IgD-negative memory B cell (primary cell): Measurements from ENCODE around the gene PLAAT5. TPM values are rescaled to one million over a fixed set of nuclear protein-coding genes. Genes with fewer than 3 reads are reported as not detected.

Source experiments
- H3K27ac Mint-ChIP-seq, 3 donors: one replicate each; pipeline ENCODE4 v1.8.0; 2020 to 2022; ENCODE audit warnings: mild to moderate bottlenecking in 3 of 3, mixed read lengths in 3 of 3, moderate library complexity in 1 of 3
- H3K27me3 Mint-ChIP-seq: one replicate; pipeline ENCODE4 v1.8.0; 2021; ENCODE audit warnings: mixed read lengths
- H3K36me3 Mint-ChIP-seq: one replicate; pipeline ENCODE4 v1.8.0; 2020; ENCODE audit warnings: mild to moderate bottlenecking, mixed read lengths
- H3K4me1 Mint-ChIP-seq, 3 donors: one replicate each; pipeline ENCODE4 v1.8.0; 2020 to 2022; ENCODE audit warnings: mixed read lengths in 3 of 3, mild to moderate bottlenecking in 1 of 3
- H3K4me3 Mint-ChIP-seq, 4 donors: one replicate each; pipeline ENCODE4 v1.8.0; 2020 to 2022; ENCODE audit warnings: mild to moderate bottlenecking in 4 of 4, mixed read lengths in 4 of 4, moderate library complexity in 3 of 4
- H3K9me3 Mint-ChIP-seq, 3 donors: one replicate each; pipeline ENCODE4 v1.8.0; 2020 to 2021; ENCODE audit warnings: mixed read lengths in 3 of 3, mild to moderate bottlenecking in 1 of 3
- polyA plus RNA-seq: library from polyadenylated mRNA; unstranded; fragments of 300-500 nt; fragmentation: Illumina TruSeq; gene quantifications from one replicate; pipeline ENCODE4 v1.2.3, GENCODE V29; 2021

PLAAT5 gene
- polyA plus RNA-seq, 1 donor from 2014 or later, result not detected

GRCh38 chr11:63504933-63505586 lies 14.1 kb upstream of the PLAAT5 start:
- Mint-ChIP-seq H3K4me1 (no peaks in the 10 kb centered on the region), H3K36me3 (no peaks in the 10 kb centered on the region), H3K9me3 (peaks cover 5 to 12% (median 7%) of the 10 kb centered on the region in 3 donors), H3K27me3 (peaks cover 13% of the 10 kb centered on the region), H3K4me3 (no peak overlapping the region), H3K27ac (peak overlapping the region in 1 of 3 donors; percentile 16)

GRCh38 chr11:63504054-63504453 lies 13.1 kb upstream of the PLAAT5 start:
- H3K27ac Mint-ChIP-seq, result peak overlapping the region in 1 of 3 donors; percentile 68
- peaks cover 11% of the 10 kb centered on the region for H3K27me3 Mint-ChIP-seq
- H3K36me3 Mint-ChIP-seq, result no peaks in the 10 kb centered on the region
- H3K9me3 Mint-ChIP-seq, result peaks cover 10 to 21% (median 10%) of the 10 kb centered on the region in 3 donors
- no peak overlapping the region for H3K4me3 Mint-ChIP-seq
- H3K4me1 Mint-ChIP-seq, result no peaks in the 10 kb centered on the region

- H3K4me1 Mint-ChIP-seq, result no peaks in the 10 kb centered on the region
- no peak overlapping the region for H3K4me3 Mint-ChIP-seq
- H3K27me3 Mint-ChIP-seq, result peaks cover 14% of the 10 kb centered on the region
- H3K36me3 Mint-ChIP-seq, result no peaks in the 10 kb centered on the region
- peaks cover 10 to 21% (median 10%) of the 10 kb centered on the region in 3 donors for H3K9me3 Mint-ChIP-seq
- H3K27ac Mint-ChIP-seq, result no peak overlapping the region
Observed at GRCh38 chr11:63503492-63503891, 12.5 kb upstream of the PLAAT5 start.

- H3K27ac Mint-ChIP-seq, result no peak overlapping the region
- no peaks in the 10 kb centered on the region for H3K36me3 Mint-ChIP-seq
- no peak overlapping the region for H3K4me3 Mint-ChIP-seq
- peaks cover 10 to 21% (median 10%) of the 10 kb centered on the region in 3 donors for H3K9me3 Mint-ChIP-seq
- H3K27me3 Mint-ChIP-seq, result peaks cover 18% of the 10 kb centered on the region
- no peaks in the 10 kb centered on the region for H3K4me1 Mint-ChIP-seq
Observed at GRCh38 chr11:63502252-63502820, 11.4 kb upstream of the PLAAT5 start.

- H3K27ac Mint-ChIP-seq, result no peak overlapping the region
- no peaks in the 10 kb centered on the region for H3K36me3 Mint-ChIP-seq
- no peaks in the 10 kb centered on the region for H3K4me1 Mint-ChIP-seq
- H3K9me3 Mint-ChIP-seq, result peaks cover 10 to 21% (median 10%) of the 10 kb centered on the region in 3 donors
- H3K27me3 Mint-ChIP-seq, result peaks cover 19% of the 10 kb centered on the region
- no peak overlapping the region for H3K4me3 Mint-ChIP-seq
Observed at GRCh38 chr11:63501236-63501635, 10.3 kb upstream of the PLAAT5 start.

GRCh38 chr11:63499874-63500273 lies 8.9 kb upstream of the PLAAT5 start:
- no peaks in the 10 kb centered on the region for H3K36me3 Mint-ChIP-seq
- H3K27me3 Mint-ChIP-seq, result peaks cover 24% of the 10 kb centered on the region

GRCh38 chr11:63494975-63495374 lies 4.0 kb upstream of the PLAAT5 start:
- H3K4me1 Mint-ChIP-seq, result peaks cover 0 to 6% (median 0%) of the 10 kb centered on the region in 3 donors
- no peak overlapping the region for H3K27ac Mint-ChIP-seq
- peaks cover 53% of the 10 kb centered on the region for H3K27me3 Mint-ChIP-seq
- peaks cover 6 to 12% (median 9%) of the 10 kb centered on the region in 3 donors for H3K9me3 Mint-ChIP-seq
- no peak overlapping the region for H3K4me3 Mint-ChIP-seq
- H3K36me3 Mint-ChIP-seq, result no peaks in the 10 kb centered on the region

More at GRCh38 chr11:63499874-63500273, 8.9 kb upstream of the PLAAT5 start:
- H3K4me3 Mint-ChIP-seq, result no peak overlapping the region
- H3K27ac Mint-ChIP-seq, result no peak overlapping the region
- H3K4me1 Mint-ChIP-seq, result no peaks in the 10 kb centered on the region
- peaks cover 10 to 21% (median 10%) of the 10 kb centered on the region in 3 donors for H3K9me3 Mint-ChIP-seq

GRCh38 chr11:63493127-63493526 lies 2.2 kb upstream of the PLAAT5 start:
- Mint-ChIP-seq H3K4me1 (peaks cover 0 to 6% (median 0%) of the 10 kb centered on the region in 3 donors), H3K27me3 (peaks cover 57% of the 10 kb centered on the region), H3K27ac (no peak overlapping the region), H3K9me3 (peaks cover 2 to 6% (median 4%) of the 10 kb centered on the region in 3 donors), H3K4me3 (no peak overlapping the region), H3K36me3 (no peaks in the 10 kb centered on the region)

- H3K27ac Mint-ChIP-seq, result no peak overlapping the region
- peaks cover 57% of the 10 kb centered on the region for H3K27me3 Mint-ChIP-seq
- peaks cover 0 to 6% (median 0%) of the 10 kb centered on the region in 3 donors for H3K4me1 Mint-ChIP-seq
- H3K36me3 Mint-ChIP-seq, result no peaks in the 10 kb centered on the region
- no peak overlapping the region for H3K4me3 Mint-ChIP-seq
- peaks cover 2 to 6% (median 4%) of the 10 kb centered on the region in 3 donors for H3K9me3 Mint-ChIP-seq
Observed at GRCh38 chr11:63492441-63492840, 1.5 kb upstream of the PLAAT5 start.

- H3K9me3 Mint-ChIP-seq, result peaks cover 2 to 6% (median 4%) of the 10 kb centered on the region in 3 donors
- H3K36me3 Mint-ChIP-seq, result no peaks in the 10 kb centered on the region
- no peak overlapping the region for H3K27ac Mint-ChIP-seq
- H3K27me3 Mint-ChIP-seq, result peaks cover 55% of the 10 kb centered on the region
- no peak overlapping the region for H3K4me3 Mint-ChIP-seq
- H3K4me1 Mint-ChIP-seq, result peaks cover 0 to 6% (median 0%) of the 10 kb centered on the region in 3 donors
Observed at GRCh38 chr11:63491636-63492372, 837 bp upstream of the PLAAT5 start.

GRCh38 chr11:63491240-63491587 lies 247 bp upstream of the PLAAT5 start:
- no peak overlapping the region for H3K27ac Mint-ChIP-seq
- no peaks in the 10 kb centered on the region for H3K36me3 Mint-ChIP-seq
- peaks cover 0 to 6% (median 0%) of the 10 kb centered on the region in 3 donors for H3K4me1 Mint-ChIP-seq
- peaks cover 2 to 6% (median 6%) of the 10 kb centered on the region in 3 donors for H3K9me3 Mint-ChIP-seq
- H3K27me3 Mint-ChIP-seq, result peaks cover 53% of the 10 kb centered on the region
- no peak overlapping the region for H3K4me3 Mint-ChIP-seq

- peaks cover 0 to 6% (median 0%) of the 10 kb centered on the region in 3 donors for H3K4me1 Mint-ChIP-seq
- H3K4me3 Mint-ChIP-seq, result peak overlapping the region in 1 of 4 donors; percentile 42
- no peak overlapping the region for H3K27ac Mint-ChIP-seq
- peaks cover 47% of the 10 kb centered on the region for H3K27me3 Mint-ChIP-seq
- peaks cover 3 to 20% (median 12%) of the 10 kb centered on the region in 3 donors for H3K9me3 Mint-ChIP-seq
- H3K36me3 Mint-ChIP-seq, result peaks cover 2% of the 10 kb centered on the region
Observed at GRCh38 chr11:63489879-63490278, 1.1 kb downstream of the PLAAT5 start.

GRCh38 chr11:63488789-63489188 lies 2.2 kb downstream of the PLAAT5 start:
- H3K4me1 Mint-ChIP-seq, result peaks cover 0 to 6% (median 0%) of the 10 kb centered on the region in 3 donors
- no peak overlapping the region for H3K27ac Mint-ChIP-seq
- H3K4me3 Mint-ChIP-seq, result no peak overlapping the region
- H3K36me3 Mint-ChIP-seq, result peaks cover 3% of the 10 kb centered on the region
- peaks cover 4 to 22% (median 15%) of the 10 kb centered on the region in 3 donors for H3K9me3 Mint-ChIP-seq
- H3K27me3 Mint-ChIP-seq, result peaks cover 47% of the 10 kb centered on the region

- peaks cover 3 to 18% (median 16%) of the 10 kb centered on the region in 3 donors for H3K9me3 Mint-ChIP-seq
- H3K27me3 Mint-ChIP-seq, result peaks cover 29% of the 10 kb centered on the region
- peaks cover 0 to 2% (median 0%) of the 10 kb centered on the region in 3 donors for H3K4me1 Mint-ChIP-seq
- no peak overlapping the region for H3K27ac Mint-ChIP-seq
- no peak overlapping the region for H3K4me3 Mint-ChIP-seq
- peaks cover 3% of the 10 kb centered on the region for H3K36me3 Mint-ChIP-seq
Observed at GRCh38 chr11:63485777-63486176, 5.2 kb downstream of the PLAAT5 start.

- peaks cover 4% of the 10 kb centered on the region for H3K36me3 Mint-ChIP-seq
- H3K9me3 Mint-ChIP-seq, result peaks cover 8 to 16% (median 15%) of the 10 kb centered on the region in 3 donors
- H3K4me1 Mint-ChIP-seq, result no peaks in the 10 kb centered on the region
- peaks cover 16% of the 10 kb centered on the region for H3K27me3 Mint-ChIP-seq
- H3K27ac Mint-ChIP-seq, result no peak overlapping the region
- H3K4me3 Mint-ChIP-seq, result no peak overlapping the region
Observed at GRCh38 chr11:63480039-63480438, 10.9 kb downstream of the PLAAT5 start.
